GM12801 (cell line): ENCODE results near the gene NBEAL2.

Source experiments
- CTCF ChIP-seq: IDR thresholded peaks from one replicate; pipeline ENCODE4 v1.5.1; 2011; ENCODE audit warnings: control low read depth; ENCODE audit not compliant: insufficient read length; ENCODE audit errors: extremely low read depth

Gene NBEAL2

DNA sequence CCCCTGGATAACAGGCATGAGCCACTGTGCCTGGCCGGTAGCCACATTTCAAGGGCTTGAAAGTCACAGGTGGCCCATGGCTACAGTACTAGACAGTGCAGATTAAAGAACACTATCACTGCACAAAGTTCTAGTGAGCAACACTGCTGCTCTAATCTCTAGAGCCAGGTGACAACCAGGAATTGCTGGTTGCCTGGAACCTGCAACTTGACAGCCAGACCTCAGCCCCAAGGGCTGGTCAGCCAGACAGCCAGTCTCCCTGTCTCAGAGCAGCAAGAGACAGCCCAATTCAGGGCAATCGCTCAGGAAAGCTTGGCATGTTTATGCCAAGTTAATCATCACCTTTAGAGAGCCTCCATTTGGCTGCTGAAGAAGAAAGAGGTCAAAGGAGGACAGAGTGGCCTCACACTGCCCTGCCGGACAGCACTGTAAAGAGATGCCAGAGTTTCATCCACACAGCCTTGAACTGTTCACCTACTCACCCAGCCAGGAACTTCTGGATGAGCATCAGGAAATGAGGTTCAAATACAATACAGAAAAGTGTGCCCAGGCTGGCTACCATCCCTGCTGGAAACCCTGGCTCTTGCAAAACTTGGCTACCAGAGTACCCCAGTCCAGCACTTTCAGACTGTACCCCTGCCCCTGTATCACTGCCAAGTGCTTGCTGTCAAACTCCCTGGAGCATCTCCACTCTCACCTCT is 8.9 kb upstream of the NBEAL2 start:
- no peak for TF ChIP-seq CTCF

DNA sequence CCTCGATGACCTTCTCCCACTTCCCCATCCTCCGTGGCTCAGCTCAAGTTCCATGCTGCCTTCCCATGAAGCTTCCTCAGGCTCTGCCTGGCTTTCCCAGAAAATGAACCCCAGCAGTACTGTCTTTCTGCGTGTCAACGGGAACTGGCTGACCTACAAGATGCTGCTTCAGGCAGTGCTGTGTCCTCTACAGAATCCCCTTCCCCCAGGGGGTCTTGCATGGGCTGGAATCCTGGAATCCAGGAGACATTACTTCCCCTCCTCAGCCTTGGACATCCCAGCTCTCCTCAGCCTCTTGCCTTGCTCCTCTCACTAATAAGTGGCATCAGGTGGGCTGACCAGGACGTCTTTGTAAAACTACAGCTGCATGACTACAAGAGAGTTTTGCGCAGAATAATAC is 8.3 kb upstream of the NBEAL2 start:
- TF ChIP-seq CTCF, result no peak

- no peak for TF ChIP-seq CTCF
These were observed 7.7 kb upstream of the NBEAL2 start for GRCh38 chr3:46971742-46972141.

- no peak for TF ChIP-seq CTCF
These were observed 7.1 kb upstream of the NBEAL2 start for GRCh38 chr3:46972396-46972795.

- TF ChIP-seq CTCF, result no peak
These were observed 4.9 kb upstream of the NBEAL2 start for GRCh38 chr3:46974421-46975171.

- no peak for TF ChIP-seq CTCF
These were observed 2.9 kb upstream of the NBEAL2 start, which contains the start of gene CCDC12 for GRCh38 chr3:46976326-46977190. TSS of gene CCDC12 (minus strand) at chr3:46976745. CDS start at chr3:46976732, 13 bp downstream.

DNA sequence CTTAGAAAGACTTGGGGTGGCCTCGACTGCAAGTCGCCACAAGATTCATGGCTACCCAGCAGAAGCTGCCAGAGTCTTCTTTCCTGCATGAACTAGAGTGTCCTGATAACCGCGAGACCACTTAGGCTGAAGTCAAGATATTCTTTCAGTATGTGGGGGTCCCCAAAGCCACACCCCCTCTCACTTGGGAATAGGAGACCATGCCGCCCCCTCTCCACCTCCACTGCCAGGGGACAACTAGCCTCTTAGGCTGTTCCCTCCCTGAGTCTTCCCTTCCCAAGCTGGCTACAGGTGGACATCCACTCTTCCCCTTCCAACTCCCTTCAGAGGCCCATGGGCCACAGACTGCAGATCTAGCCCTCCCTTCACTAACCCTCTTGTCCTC is 1.7 kb upstream of the NBEAL2 start:
- no peak for TF ChIP-seq CTCF
